Measurements from ENCODE around the gene EPHA6.
A peak's percentile ranks its signal among the peaks of the same experiment; 100 is the strongest.
"Not testable (repeated sequence)": the region's sequence is repeated elsewhere in the genome, so short reads cannot be mapped to it uniquely, and the experiment has no call there.

The EPHA6 gene

DNA sequence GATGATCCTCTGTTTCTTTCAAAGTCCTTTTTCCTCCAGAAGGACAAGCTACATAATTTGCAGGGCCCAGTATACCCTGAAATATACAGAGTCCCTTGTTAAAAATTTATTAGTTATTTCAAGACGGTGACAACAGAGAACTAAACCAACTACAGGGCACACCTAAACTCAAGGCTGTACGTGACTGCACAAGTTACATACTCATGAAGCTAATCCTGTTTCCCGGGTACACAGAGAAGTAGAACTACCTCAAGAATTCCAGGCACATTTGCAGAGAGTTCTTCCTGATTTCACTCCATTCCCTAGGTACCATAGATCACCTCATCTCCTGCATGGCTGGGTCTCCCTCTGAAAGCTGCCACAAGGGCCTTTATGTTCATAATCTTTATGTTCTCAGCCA is 670.8 kb downstream of the EPHA6 start:
- DNase-seq = no peak

DNA sequence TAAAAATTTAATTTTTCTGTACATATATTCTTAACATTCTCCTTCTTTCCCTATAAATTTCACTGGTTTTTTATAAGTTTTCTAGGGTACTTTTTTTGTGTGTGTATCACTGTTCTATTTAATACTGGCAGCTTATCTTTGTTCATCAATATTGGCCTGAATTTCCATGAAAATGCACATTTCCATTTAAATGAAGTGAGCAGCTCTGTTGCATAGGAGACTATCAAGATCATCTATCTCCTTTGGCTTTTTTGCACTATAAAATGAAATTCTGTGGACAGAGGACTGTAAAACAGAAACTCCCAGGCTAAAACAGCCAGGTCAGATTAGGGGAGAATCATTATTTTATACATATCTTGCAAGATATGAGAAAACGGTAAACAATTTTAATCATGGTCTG is 673.2 kb downstream of the EPHA6 start:
- no peak for DNase-seq

DNA sequence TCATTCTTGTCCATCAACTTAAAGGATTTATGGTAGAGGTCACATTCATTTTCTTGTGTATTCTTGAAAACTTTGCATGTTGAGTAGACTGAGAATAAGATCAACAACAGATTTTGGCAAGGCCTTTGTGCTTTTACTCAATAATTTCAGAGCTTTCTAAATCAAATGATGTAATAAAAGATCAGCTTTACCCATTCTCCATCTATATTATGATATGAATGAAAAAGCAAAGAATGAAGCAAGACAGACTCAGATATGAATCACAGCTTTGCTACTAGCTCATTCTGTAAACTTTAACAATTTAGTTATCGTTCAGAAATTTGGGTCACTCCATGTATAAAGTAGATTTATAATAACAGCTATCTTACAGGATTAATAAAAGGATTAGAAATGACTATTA is 674.3 kb downstream of the EPHA6 start:
- no peak for DNase-seq

DNA sequence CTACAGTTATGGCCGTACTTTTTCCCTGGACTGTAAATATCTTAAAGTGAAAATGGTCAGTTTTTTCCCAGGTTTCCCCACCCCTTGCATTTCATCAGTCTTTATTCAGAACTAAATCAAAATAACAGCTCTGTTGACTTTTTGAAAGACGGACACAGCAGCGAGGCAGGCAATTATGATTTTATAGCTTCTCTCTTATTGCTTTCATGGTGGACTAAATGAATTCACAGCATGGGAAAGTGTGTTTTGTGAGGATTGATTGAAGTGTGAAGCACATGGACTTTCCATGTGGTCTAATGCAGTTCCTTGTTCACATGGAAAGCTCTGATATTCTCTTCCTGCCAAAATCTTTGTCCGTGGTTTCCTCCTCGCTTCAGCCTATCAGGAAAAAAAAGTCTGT is 681.5 kb downstream of the EPHA6 start:
- no peak for DNase-seq

DNA sequence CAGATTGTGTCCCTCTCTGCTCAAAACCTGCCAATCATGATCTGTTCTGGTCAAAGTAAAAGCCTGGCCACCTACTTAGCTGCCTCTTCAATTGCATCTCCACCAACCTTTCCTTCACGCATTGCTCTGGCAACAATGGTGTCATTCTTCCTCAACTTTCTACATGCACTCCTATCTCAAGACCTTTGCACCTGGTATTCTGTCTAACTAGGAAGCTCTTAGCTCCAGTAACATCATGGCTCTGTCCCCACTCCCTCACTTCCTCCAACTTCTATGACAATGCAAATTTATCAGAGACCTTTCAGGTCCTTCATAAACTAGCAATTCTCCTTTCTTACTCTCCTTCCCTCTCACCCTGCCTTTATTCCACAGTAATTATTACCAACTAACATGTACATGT is 682.7 kb downstream of the EPHA6 start:
- DNase-seq = no peak

DNA sequence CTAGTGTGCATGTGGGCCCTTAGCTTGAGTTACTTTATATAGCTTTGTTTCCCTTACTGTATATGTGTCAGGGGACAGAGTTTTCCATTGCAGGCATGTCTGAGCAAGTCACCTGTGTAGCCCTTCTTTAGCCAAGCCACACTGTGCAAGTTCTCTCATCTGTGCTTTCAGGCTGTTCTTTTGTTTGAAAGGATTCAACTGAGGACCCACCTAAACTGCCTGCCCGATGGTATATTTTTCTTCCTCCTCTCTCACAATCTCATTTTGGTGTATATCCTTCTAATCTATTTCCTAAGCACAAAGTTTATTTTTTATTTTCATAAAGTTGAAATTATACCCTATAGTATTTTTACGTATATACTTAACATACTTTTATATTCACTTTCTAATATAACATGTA is 690.1 kb downstream of the EPHA6 start:
- DNase-seq = no peak

DNA sequence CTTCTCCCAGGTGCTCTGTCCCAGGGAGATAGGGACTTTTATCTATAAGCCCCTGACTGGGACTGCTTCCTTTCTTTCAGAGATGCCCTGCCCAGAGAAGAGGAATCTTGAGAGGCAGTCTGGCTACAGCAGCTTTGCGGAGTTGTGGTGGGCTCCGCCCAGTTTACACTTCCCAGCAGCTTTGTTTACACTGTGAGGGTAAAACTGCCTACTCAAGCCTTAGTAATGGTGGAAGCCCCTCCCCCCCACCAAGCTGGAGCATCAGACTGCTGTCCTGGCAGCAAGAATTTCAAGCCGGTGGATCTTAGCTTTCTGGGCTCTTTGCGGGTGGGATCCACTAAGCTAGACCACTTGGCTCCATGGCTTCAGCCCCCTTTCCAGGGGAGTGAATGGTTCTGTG is 696.4 kb downstream of the EPHA6 start:
- no peak for DNase-seq

DNA sequence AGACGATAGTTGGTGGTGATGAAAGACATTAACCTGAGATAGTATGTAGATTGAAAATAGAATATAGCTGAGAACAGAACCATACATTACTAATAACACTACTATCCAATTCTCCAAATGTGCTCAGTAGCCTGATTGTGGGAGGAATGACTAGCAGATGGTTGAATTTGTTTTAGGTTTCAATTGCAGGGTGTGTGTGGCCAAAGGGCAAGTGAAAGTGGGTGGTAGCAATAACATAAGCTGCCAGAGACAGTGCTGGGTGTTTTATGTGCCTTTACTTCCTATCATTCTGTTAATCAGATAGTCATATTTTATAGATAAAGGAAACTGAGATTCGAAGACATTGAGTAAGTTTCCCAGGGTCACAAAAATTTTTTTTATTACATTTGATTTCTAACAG is 700.7 kb downstream of the EPHA6 start:
- no peak for DNase-seq

DNA sequence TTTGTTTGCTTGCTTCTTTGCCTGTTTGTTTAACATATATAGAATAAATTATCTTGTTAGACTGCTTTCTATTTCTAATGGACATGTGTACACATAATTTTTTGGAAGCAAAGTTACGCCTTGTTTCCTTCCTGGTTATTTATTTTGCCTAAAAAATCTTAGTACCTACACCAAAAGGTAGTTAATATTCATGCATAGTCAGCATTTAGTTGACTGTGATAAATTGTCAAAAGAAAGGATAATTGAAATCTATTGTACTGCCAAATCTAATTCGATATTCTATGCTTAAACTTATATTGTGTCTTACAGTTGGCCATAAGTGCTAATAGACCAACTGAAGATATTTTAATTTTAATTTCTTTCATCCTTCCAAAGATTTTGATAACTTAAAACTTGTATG is 716.3 kb downstream of the EPHA6 start:
- DNase-seq = no peak

DNA sequence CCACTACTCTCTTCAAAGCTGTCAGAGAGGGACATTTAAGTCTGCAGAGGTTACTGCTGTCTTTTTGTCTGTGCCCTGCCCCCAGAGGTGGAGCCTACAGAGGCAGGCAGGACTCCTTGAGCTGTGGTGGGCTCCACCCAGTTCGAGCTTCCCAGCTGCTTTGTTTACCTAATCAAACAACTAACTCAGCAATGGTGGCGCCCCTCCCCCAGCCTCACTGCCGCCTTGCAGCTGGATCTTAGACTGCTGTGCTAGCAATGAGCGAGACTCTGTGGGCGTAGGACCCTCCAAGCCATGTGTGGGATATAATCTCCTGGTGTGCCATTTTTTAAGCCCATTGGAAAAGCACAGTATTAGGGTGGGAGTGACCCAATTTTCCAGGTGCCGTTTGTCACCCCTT is 733.2 kb downstream of the EPHA6 start:
- not testable (repeated sequence) for DNase-seq

DNA sequence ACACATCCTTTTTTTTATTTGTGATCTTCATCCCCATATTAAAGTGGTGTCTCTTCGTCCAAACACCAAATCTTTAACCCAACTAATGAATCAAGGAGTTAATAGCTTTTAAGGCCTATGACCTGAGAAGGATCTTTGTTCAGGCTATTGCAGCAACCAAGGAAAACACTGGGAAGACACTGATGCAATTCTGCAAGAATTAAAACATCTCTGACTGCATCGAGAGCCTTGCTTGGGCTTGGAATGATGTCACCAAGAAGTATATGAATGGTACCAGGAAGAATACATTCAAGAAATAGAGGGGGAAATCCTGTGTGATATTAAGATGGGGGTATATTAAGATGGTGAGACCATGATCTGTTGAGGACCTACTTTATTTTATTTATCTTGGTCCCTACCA is 736.0 kb downstream of the EPHA6 start:
- no peak for DNase-seq

DNA sequence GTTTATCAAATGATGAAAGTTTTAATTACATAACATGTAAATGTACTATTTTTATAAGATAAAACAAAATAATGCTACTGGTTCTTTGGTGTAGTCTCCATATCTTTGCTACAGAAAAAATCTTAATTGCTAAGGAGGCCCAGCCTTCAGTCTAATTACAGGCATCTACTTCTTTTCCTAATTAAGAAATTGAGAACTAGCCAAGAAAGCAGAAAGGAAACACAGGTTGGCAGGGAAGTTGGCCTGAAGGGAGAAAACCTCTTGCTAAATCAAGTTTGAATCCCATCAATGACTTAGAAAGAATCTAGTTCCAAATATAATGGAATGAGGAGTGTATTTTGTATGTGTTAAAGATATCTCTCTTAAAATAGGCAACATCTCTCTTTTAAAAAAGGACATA is 737.8 kb downstream of the EPHA6 start:
- DNase-seq = no peak

DNA sequence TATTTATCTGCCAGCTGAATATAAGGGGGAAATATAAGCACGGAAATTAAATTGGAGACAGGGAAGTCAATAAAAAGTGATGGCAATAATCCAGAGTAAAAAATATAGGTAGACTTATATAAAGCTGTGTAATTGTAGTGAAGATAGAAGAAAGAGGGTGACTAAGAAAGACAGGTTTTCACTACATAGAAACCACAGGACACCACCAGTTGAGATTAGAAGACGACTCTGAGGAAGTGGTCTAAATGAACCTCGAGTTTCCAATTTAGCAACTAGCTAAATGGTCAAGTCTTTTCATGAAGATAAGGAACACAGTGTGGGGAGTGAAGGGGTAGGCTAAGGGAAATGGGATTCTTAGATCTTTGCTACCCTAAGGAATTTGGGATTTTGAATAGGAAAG is 761.3 kb downstream of the EPHA6 start:
- no peak for DNase-seq

DNA sequence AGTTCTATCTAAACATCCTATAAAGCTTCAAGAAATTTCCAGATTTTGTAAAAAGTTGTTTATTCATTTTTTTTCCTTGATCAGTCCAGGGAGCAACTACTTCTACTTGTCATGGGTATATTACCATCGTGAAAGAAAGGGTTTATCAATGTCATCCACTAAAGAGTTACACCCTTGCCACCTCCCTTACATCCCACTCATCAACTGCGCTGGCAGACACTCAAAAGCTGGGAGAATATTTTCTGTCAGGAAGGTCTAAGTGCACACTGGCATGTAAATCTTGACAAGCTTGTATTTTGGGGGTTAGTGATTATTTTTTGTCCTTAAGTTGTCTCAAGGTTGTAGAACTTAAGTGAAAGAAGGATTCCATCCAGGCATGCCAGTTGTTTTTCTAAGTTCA is 761.8 kb downstream of the EPHA6 start:
- no peak for DNase-seq

DNA sequence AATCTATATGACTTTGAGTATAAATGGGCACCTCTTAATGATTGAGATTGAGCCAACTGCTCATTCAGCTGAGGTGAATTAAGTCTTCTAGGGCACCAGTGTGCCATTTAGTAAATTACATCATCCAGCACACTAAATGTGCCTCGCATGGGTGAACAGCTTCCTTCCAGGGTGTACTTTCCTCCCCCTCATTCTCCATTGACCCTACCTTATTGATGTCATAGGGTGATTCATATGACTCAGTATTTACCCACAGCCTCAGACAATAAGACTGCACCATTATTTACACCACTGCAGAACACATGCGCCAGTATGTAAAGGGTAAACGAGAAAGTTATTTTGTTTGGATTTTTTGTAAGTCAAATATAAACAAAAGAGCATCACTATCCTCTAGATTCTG is 765.0 kb downstream of the EPHA6 start:
- no peak for DNase-seq

DNA sequence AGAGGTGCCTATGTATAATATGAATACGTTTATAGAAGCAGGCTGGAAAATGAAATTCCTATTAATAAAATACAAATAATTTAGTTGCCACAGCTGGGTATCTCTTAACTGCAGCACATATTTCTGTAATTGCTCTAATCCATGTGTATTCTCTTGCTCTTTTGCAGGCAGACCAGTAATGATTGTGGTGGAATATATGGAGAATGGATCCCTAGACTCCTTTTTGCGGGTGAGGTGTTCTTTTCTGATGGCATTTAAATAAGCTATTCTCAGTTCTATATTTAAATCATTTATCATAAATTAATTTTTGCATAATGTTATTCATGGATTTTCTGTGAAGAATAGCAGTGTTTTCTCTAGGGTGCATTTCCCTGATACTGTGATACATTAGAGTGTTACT is 796.2 kb downstream of the EPHA6 start:
- DNase-seq = no peak

DNA sequence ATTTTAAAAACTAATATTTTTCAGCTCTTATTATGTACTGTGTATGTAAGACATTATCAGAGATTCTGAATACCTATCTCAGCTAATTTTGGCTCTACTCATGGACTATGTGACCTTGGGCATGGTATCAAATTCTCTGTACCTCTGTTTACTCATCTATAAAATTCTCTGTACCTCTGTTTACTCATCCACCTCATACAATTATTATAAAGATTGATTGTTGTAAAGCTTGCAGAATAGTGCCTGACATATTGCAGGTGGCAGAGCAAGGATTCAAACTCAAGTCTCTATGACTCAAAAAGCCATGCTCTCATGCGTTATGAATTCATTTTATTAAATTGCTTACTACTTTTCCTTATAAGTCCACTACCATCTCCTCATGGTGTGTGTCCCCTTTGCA is 798.2 kb downstream of the EPHA6 start:
- DNase-seq = no peak

DNA sequence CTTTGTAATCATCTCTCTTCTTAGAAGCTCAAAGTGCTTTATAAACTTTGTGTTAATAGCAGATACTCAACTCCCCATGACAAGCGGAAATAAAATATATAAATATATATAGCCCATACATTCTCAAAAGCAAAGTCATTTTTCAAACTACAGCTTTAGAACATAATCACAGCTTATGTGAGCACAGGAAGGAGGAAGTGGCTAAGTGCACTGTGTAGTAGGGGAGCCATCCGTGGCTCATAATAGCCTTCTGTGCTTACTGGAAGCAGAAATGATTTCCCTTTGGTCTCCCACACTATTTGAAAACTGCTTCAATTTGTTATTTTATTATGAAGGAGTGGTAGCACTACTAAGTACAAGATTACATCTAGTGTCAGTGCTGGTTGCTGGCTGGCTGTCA is 798.7 kb downstream of the EPHA6 start:
- no peak for DNase-seq

DNA sequence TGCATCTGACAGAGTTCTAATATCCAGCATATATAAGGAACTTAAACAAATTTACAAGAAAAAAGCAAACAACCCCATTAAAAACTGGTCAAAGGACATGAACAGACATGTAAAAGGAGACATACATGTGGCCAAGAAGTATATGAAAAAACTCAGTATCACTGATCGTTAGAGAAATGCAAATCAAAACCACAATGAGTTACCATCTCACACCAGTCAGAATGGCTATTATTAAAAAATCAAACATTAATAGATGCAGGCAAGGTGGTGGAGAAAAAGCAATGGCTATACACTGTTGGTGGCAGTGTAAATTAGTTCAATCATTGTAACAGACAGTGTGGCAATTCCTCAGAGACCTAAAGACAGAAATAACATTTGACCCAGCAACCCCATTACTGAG is 806.1 kb downstream of the EPHA6 start:
- not testable (repeated sequence) for DNase-seq

DNA sequence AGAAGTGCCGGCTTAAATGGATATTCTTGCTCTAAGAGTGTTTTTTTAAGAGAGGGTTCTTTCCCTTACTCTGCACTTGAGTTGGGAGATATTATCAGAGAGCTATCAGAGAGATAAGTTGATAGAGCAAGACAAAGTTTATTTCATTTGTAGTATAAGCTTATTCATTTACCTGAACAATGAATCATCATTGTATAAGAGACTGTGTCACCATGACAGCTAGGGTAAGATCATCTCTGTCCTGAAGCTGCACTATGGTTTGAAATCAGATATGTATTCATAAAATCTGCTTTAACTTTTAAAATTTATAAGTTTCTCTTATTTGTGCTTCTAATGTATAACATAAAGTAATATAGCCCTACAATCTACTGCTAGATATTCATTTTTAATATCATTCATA is 822.1 kb downstream of the EPHA6 start:
- DNase-seq = no peak

DNA sequence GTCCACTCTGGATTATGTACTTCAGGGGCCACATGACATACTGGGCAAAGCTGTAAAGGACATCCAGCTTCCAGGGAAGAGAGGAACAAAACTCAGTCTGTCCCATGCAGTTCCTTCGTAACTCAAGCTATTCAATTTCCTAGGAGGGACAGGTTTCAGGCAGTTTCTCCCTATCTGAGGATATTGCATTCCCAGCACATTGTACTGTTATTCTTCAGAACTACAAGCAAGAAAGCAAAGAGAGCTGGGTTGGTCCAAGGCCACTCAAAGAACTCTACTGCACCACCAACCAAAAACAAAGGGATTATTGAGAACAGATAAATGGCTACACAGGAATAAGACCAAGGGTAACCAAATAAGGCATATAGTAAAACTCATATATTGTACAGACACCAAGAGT is 832.5 kb downstream of the EPHA6 start:
- no peak for DNase-seq

DNA sequence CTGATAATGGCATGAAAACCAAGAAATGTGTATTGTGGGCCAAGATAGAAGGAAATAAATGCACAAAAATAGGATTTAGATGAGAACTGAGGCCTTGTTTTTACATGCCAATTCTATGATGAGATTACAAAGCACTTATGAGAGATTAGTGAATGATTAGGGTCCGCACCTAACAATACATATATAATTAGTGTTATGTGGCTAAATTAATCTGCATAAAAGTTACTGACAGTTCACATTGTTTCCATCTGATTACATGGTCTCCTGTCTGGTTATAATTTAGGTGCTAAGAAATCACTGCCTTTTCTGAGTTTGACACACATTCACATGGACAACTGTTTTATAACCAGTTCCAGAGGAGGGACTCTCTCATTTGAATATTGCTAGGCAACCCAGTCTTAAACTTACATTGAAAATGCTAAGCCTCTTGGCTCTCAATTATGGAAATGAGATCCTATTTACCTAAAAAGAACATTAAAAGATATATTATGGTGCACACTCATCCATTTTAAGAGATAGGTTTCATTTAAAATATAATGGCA is 833.1 kb downstream of the EPHA6 start:
- DNase-seq = no peak

DNA sequence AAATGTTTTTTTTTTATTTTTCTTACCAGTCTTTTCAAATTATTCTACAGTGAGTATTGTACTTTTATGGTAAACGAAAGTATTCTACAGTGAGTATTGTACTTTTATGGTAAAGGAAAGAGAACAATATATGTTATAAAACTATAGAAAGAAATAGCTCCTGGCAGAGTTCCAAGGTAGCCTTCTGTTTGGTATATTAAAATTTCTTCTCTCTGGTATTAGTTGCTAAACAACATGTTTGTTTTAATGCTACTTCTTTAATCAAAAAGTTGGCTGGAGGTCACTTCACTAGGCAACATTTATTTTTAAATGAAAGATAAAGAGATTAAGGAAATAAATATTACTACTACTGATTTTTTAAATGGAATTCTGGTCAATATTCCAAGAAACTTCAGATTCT is 841.6 kb downstream of the EPHA6 start:
- no peak for DNase-seq

DNA sequence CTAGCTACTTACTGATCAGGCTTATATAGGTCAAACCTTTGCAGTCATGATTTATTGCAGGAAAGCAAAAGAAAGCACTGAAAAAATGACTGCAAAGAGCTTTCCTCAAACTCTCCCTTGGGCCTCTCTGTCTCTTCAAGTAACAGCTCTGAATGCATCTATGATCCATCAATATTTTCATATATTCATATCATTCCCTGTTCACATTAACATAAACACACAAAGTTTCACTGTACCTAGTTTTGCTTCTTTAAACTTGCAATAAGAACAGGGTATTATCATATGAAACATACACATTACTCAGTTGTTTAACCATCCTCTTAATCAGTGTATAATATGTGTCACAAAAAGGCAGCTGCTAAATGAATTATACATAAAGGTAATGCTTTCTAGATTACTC is 842.2 kb downstream of the EPHA6 start:
- no peak for DNase-seq

DNA sequence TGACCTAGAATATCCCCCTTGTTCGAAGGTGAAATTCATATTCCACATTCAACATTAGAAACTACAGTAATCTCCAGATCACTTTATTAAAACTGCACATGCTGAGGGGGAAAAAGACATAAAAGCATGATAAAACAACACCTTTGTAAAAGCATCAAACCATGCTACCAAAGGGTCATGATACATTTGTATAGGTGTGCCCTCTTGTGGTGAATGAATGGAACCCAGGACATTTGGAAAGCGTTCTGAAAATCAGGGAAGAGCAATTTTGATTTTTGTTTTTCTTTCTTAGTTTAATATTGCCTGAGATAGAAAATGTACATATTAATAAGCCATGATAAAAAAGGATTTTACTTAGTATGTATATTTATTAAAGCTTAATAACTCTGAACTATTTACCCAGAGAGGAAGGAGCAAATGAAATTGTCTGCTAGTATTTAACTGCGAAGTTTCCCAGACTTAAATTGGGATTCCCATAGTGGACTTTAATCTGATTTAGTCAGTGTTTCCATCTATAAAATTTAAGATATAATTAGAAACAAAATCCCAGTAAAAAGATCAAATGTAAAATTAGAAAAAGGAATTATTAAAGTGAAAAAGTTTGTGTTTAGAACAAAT is 844.4 kb downstream of the EPHA6 start:
- DNase-seq = peak; percentile 2

DNA sequence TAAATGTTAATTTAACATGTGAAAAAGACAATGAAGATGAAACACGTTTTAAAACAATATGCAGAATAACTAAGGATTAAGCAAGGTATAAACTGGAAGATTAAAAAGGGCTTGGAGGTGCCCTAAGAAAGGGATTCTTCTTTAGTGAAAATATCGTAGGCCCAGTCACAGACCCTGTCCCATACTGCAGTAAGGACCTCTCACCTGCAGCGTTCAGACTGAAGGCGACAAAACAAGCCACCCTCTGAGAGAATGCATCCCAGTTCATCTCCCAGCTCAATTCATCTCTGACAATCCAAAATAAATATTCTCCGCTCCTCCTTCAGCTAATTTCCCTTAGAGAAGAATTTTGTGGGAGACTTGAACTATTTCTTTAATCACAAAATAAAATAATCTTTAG is 847.9 kb downstream of the EPHA6 start:
- DNase-seq = no peak

All from GDM1 (cell line).